BE2C (cell line): ENCODE measurements around the gene MVB12A.

ENCODE experiments used
- DNase-seq: peaks from one replicate; pipeline ENCODE4 v3.0.0-alpha.2; 2020
- H3K27me3 ChIP-seq: fragments of 250-450 bp; sonication (Bioruptor Pico); 2 replicates; pipeline ENCODE4 v1.5.1; 2020; ENCODE audit warnings: mild to moderate bottlenecking
- H3K36me3 ChIP-seq: fragments of 250-450 bp; sonication (Bioruptor Pico); 2 replicates; pipeline ENCODE4 v1.5.1; 2020; ENCODE audit warnings: mild to moderate bottlenecking
- H3K4me1 ChIP-seq: fragments of 250-450 bp; sonication (Bioruptor Pico); 2 replicates; pipeline ENCODE4 v1.5.1; 2020
- H3K4me3 ChIP-seq: 2 replicates; pipeline ENCODE4 v1.5.1; 2011; ENCODE audit warnings: low read depth, low read length
- H3K9me3 ChIP-seq: fragments of 250-450 bp; sonication (Bioruptor Pico); 2 replicates; pipeline ENCODE4 v1.5.1; 2020
- TF ChIP-seq, protein P1 (sequence below): IDR thresholded peaks from 2 replicates; pipeline ENCODE4 v1.5.1; 2012; ENCODE audit warnings: mild to moderate bottlenecking, low read depth, low read length

Gene MVB12A

GRCh38 chr19:17406887-17407196, 13.0 kb upstream of the MVB12A start:
- DNase-seq: no peak
- Histone ChIP-seq H3K27me3 (no peaks in the 10 kb centered on the region), H3K36me3 (no peaks in the 10 kb centered on the region), H3K4me3 (no peak overlapping the region; the same call in 1 of the 2 replicates), H3K9me3 (no peaks in the 10 kb centered on the region), H3K4me1 (peaks cover 23% of the 10 kb centered on the region)
- TF ChIP-seq, protein P1, sequence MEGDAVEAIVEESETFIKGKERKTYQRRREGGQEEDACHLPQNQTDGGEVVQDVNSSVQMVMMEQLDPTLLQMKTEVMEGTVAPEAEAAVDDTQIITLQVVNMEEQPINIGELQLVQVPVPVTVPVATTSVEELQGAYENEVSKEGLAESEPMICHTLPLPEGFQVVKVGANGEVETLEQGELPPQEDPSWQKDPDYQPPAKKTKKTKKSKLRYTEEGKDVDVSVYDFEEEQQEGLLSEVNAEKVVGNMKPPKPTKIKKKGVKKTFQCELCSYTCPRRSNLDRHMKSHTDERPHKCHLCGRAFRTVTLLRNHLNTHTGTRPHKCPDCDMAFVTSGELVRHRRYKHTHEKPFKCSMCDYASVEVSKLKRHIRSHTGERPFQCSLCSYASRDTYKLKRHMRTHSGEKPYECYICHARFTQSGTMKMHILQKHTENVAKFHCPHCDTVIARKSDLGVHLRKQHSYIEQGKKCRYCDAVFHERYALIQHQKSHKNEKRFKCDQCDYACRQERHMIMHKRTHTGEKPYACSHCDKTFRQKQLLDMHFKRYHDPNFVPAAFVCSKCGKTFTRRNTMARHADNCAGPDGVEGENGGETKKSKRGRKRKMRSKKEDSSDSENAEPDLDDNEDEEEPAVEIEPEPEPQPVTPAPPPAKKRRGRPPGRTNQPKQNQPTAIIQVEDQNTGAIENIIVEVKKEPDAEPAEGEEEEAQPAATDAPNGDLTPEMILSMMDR: no peak

DNA sequence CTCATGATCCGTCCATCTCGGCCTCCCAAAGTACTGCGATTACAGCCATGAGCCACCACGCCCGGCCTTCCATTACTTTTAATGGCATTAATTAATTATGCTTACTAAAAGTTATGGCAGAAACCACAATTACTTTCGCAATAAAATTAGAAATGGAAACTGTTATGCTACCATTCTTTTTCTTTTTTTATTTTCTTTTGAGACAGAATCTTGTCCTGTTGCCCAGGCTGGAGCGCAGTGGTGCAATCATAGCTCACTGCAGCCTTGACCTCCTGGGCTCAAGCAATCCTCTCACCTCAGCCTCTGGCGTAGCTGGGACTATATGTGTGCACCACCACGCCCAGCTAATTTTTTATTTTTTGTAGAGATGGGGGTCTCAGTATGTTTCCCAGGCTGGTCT, 9.9 kb upstream of the MVB12A start:
- Histone ChIP-seq H3K4me1 (peaks cover 29% of the 10 kb centered on the region), H3K9me3 (no peaks in the 10 kb centered on the region; the same call in 1 of the 2 replicates), H3K4me3 (no peak overlapping the region), H3K36me3 (no peaks in the 10 kb centered on the region), H3K27me3 (no peaks in the 10 kb centered on the region)
- TF ChIP-seq, protein P1: no peak
- DNase-seq: no peak

DNA sequence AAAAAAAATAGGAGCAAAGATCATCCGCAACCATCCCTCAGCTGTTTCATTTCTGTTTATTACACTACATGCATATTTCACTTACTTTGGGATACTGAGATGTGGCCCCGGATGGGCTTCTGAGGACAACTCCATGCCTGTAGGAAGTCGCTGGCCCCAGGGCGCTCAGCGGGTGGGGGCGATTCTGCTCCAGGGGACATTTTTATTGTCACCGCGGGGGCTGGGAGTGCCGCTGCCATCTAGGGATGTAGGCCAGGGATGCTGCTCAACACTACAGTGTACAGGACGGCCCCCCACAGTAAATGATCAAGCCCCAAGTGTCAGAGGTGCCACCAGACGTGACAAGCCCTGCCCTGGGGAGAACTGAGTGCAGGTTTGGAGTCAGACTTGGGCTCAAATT, 8.0 kb upstream of the MVB12A start:
- DNase-seq: no peak
- no peaks in the 10 kb centered on the region for H3K27me3 ChIP-seq
- no peak overlapping the region for H3K4me3 ChIP-seq
- no peaks in the 10 kb centered on the region for H3K36me3 ChIP-seq
- TF ChIP-seq, protein P1: no peak
- no peaks in the 10 kb centered on the region; the same call in 1 of the 2 replicates for H3K9me3 ChIP-seq
- peaks cover 15% of the 10 kb centered on the region for H3K4me1 ChIP-seq

DNA sequence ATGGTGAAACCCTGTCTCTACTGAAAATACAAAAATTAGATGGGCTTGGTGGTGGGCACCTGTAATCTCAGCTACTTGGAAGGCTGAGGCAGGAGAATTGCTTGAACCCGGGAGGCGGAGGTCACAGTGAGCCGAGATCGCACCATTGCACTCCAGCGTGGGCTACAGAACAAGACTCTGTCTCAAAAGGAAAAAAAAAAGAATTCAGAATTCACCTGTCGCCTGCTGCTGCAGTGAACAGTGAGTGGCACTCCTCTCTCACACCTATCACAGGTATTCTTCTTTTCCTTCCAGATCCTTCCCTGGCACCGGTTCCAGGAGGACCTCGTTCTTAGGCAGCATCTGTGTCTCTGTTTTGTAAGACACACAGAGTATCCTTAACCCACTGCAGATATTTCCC, 5.8 kb upstream of the MVB12A start:
- no peaks in the 10 kb centered on the region for H3K36me3 ChIP-seq
- TF ChIP-seq, protein P1: no peak
- H3K9me3 ChIP-seq: no peaks in the 10 kb centered on the region; the same call in 1 of the 2 replicates
- no peaks in the 10 kb centered on the region for H3K27me3 ChIP-seq
- peaks cover 8% of the 10 kb centered on the region for H3K4me1 ChIP-seq
- DNase-seq: no peak
- no peak overlapping the region for H3K4me3 ChIP-seq

- TF ChIP-seq, protein P1: no peak
- no peaks in the 10 kb centered on the region for H3K36me3 ChIP-seq
- H3K4me1 ChIP-seq: peaks cover 8% of the 10 kb centered on the region
- H3K4me3 ChIP-seq: no peak overlapping the region
- no peaks in the 10 kb centered on the region; the same call in 1 of the 2 replicates for H3K9me3 ChIP-seq
- DNase-seq: no peak
- H3K27me3 ChIP-seq: no peaks in the 10 kb centered on the region
Observed at GRCh38 chr19:17415121-17415520, 4.7 kb upstream of the MVB12A start.

DNA sequence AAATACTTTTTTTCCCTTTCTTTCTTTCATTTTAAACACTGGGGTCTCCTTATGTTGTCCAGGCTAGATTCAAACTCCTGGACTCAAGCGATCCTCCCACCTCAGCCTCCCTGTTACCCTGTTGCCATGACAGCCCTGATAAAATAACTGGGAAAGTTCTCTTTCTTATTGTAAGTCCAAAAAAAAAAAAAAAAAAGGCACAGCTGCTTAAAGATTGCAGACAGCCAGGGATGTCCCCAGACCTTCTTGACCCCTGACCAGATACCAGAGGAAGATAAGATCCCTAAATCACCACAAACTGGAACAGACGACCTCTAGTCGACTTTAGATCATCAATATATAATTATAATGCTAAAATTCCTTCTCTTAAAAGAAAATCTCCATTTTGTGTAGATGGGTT, 1.1 kb upstream of the MVB12A start:
- Histone ChIP-seq H3K27me3 (no peaks in the 10 kb centered on the region), H3K36me3 (peaks cover 3% of the 10 kb centered on the region; the same call in 1 of the 2 replicates), H3K4me3 (peak overlapping the region; percentile 64), H3K9me3 (no peaks in the 10 kb centered on the region; the same call in 1 of the 2 replicates), H3K4me1 (no peaks in the 10 kb centered on the region; the same call in 1 of the 2 replicates)
- DNase-seq: no peak
- TF ChIP-seq, protein P1: no peak
